HG03280 (cell line): ENCODE data around the gene SOX10.
"Not testable (repeated sequence)": the region's sequence is repeated elsewhere in the genome, so short reads cannot be mapped to it uniquely, and the experiment has no call there.

Experiments
- ATAC-seq: cut with Tn5 transposase; IDR thresholded peaks from one replicate; pipeline ENCODE4 v1.9.1; 2021; ENCODE audit warnings: mild to moderate bottlenecking, moderate library complexity; ENCODE audit not compliant: unreplicated experiment

SOX10 gene

DNA sequence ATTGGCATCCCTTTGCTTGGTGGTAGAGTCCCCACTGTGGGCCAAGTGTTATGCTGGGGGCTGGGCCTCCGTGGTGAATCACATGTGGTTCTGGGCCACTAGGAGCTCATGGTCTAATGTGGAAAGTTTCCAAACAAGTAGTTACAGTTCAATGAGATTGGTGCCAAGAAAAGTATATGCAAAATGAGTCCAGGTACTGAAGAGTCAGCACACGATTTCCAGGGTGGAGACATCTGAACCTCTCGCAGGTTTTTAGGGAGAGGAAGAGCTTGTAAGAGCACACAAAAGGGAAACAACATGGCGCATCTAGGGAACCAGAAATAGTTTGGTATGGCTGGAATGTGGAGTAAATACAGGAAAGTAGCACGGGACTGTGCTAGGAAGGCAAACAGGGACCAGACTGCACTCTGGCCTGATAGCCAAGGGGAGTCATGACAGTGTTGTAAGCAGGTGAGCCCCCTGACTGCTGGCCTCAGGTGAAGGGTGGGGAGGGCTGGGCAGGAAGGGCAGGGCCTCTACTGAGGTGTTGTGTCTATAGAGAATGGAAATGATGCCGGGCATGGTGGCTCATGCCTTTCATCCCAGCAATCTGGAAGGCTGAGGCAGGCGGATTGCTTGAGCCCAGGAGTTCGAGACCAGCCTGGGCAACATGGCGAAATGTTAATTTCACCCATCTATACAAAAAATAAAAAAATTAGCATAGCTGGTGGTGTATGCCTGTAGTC lies 18.3 kb downstream of the SOX10 start:
- ATAC-seq, result no peak

GRCh38 chr22:37961062-37961461 lies 23.3 kb downstream of the SOX10 start:
- ATAC-seq, result no peak

- ATAC-seq, result no peak
Observed at GRCh38 chr22:37959231-37959825, 25.0 kb downstream of the SOX10 start.

- no peak for ATAC-seq
Observed at GRCh38 chr22:37957232-37957631, 27.1 kb downstream of the SOX10 start.

- not testable (repeated sequence) for ATAC-seq
Observed at GRCh38 chr22:37955825-37956397, 28.4 kb downstream of the SOX10 start.

- ATAC-seq, result no peak
Observed at GRCh38 chr22:37954686-37955085, 29.7 kb downstream of the SOX10 start.

- peak; percentile 86 for ATAC-seq
Observed at GRCh38 chr22:37953437-37954179, 30.7 kb downstream of the SOX10 start, which contains the start of the genes C22orf23 and POLR2F. TSS of gene C22orf23 (minus strand) at chr22:37953601. CDS start at chr22:37953149, 452 bp downstream. TSS of gene POLR2F (plus strand) at chr22:37953699. CDS start at chr22:37953788, 89 bp downstream.

DNA sequence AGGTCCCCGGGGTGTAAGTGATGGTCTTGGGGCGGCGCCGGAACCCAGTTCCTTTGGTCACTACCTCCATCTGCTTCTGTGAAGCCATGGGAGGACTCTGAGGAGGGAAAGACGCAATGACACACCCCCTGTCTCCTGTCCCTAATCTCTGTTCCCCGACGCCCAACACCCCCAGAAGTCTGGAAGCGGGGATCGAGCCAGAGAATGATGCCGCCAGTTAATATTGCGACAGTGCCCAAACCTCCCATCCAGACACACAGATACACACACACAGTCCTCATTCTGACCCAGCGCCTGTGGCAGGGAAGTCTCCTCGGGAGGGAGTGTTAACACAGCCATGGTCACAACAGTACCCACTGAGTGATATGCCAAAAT lies 31.3 kb downstream of the SOX10 start:
- no peak for ATAC-seq

GRCh38 chr22:37952629-37953028 lies 31.7 kb downstream of the SOX10 start:
- not testable (repeated sequence) for ATAC-seq

GRCh38 chr22:37951305-37951704 lies 33.0 kb downstream of the SOX10 start:
- no peak for ATAC-seq

DNA sequence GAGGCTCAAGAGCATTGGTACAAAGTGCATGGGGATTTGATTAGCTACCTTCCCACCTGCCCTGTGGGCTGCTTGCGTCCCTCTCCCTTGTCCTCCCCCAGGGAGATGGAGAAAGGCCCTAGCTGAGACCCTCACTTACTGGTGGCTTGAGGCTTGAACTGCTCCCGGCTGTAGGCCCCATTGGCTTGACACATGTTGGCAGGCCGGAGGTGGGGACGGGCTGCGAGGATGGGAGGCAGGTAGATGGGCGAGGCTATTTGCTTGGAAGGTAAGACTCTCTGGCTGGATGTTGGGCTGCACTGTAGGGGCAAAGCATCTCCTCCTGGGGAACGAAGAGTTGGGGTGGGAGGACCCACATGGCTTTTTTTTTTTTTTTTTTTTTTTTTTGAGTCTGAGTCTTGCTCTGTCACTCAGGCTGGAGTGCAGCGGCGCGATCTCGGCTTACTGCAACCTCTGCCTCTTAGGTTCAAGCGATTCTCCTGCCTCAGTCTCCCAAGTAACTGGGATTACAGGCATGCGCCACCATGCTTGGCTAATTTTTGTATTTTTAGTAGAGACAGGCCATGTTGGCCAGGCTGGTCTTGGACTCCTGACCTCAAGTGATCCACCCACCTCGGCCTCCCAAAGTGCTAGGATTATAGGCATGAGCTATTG lies 37.1 kb downstream of the SOX10 start:
- ATAC-seq, result not testable (repeated sequence)

DNA sequence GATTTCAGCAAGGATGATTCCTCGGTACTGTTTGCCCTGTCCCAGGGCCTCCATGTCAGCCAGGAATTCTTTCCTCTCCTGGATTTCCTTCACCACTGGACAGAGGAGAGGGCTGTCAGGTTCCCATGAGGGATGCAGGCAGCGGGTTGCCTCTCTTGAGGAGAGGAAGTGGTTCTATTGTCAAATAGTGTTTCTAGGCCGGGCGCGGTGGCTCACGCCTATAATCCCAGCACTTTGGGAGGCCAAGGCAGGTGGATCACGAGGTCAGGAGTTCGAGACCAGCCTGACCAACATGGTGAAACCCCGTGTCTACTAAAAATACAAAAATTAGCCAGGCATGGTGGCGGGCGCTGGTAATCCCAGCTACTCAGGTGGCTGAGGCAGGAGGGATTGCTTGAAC lies 39.9 kb downstream of the SOX10 start:
- not testable (repeated sequence) for ATAC-seq

GRCh38 chr22:37943825-37944198 lies 40.5 kb downstream of the SOX10 start:
- no peak for ATAC-seq

- no peak for ATAC-seq
Observed at GRCh38 chr22:37943136-37943824, 41.1 kb downstream of the SOX10 start.

DNA sequence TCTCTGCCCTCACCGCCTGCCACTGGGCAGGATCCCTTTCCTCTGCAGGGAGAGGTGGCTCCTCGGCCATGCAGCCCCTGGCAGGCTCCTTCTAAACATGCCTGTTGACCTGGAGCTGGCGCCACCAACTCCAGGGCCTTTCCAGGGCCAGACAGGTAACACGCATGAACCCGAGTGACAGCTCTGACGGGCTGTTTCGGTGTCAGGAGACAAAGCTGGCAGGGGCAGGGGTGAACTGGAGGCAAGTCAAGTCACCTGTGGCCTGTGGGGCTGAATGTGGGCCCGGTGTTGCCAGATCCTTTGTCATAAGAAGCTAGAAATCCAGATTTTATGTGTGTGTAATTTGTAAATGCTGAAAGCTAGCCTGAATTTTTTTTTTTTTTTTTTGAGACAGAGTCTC lies 42.2 kb downstream of the SOX10 start:
- no peak for ATAC-seq

GRCh38 chr22:37940698-37941376 lies 43.5 kb downstream of the SOX10 start:
- no peak for ATAC-seq

GRCh38 chr22:37933711-37934376 lies 50.5 kb downstream of the SOX10 start:
- ATAC-seq, result peak; percentile 84

DNA sequence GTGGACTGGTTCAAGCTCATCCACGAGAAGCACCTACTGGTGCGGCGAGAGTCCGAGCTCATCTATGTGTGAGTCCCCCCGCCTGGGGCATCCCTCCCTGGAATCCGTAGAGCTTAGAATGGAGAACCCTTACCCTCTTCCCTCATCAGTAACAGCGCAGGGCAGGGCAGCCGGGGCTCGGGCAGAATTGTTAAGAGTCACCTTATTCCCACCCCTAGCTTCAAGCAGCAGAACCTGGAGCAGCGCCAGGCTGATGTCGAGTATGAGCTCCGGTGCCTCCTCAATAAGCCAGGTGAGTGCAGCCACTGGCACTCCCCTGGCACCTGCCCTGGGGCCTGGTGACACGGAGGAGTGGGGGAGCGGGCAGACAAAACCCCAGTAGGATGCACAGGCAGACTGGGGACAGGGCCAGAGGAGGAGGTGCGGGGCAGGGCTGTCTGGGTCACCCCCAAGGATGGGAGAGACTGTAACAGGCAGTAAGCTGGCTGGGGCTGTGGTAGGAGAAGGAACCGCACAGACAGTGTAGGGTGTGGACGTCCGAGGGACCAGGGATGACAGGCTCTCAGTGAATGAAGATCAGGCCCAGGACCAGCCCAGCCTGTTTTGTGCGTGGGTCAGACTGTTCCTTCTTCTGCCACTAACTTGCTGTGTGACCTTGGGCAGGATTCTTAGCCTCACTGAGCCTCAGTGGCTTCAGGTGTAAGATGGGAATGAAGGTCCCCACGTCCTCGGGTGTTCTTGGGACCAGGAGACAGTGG lies 51.4 kb downstream of the SOX10 start:
- ATAC-seq, result no peak

- no peak for ATAC-seq
Observed at GRCh38 chr22:37932401-37932800, 52.0 kb downstream of the SOX10 start.
